ENCODE results near the gene SLC5A9.

SLC5A9 gene

DNA sequence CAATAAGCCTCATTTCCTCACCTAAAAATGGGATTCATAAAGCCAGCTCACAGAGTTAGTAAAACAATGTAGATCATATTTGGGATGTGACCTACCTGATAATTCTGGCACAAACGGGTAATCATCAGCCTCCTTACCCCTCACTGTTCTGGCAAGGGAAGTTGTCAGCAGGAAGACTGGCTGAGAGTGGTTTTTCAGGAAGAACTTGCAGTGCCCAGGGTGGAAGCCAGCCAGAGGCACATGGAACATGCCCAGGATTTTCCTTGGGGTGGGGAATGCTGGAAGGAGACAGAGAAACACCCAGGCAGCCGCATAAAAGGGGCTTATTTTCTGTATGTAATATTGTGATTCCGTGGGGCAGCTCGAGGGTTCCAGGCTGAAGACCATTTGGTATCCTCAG, 7.7 kb upstream of the SLC5A9 start:
- no peak for DNase-seq

DNA sequence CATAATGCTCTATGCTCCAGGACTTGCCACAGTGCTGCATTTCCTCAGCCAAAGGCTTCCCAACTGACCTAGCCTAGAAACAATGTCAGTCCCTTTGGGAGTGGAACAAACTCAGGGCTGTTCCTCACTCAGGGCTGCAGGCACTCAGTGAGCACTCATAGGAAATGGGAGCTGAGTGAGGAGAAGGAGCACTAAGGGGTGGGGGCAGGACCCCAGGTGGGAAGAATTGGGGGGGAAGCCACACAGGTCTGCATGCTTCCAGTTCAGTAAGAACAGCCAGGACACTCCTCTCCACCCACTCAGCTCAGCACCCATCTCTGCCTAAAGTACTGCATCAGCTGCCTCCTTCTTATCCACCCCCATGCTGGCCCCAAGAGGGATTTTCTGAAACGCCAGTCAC, 7.3 kb upstream of the SLC5A9 start:
- no peak for DNase-seq

DNA sequence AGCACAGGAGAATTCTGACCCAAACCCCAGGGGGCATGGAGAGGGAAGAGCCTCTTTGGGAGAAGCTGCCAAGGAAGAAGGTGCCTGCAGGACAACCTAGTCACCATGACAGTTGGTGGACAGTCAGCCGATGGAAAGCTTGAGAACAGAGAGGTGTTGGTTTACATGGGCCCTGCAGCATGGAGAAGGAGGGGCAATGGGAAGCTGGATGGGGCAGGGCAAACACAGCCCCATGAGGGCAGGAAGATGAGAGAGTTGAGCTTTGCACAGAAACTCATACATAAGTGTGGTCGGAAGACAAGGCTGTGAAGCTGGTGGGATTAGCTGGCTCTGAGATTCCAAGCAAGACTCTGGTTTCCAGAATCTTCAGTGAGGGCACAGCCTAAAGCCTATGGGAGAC, 6.6 kb upstream of the SLC5A9 start:
- no peak for DNase-seq

DNA sequence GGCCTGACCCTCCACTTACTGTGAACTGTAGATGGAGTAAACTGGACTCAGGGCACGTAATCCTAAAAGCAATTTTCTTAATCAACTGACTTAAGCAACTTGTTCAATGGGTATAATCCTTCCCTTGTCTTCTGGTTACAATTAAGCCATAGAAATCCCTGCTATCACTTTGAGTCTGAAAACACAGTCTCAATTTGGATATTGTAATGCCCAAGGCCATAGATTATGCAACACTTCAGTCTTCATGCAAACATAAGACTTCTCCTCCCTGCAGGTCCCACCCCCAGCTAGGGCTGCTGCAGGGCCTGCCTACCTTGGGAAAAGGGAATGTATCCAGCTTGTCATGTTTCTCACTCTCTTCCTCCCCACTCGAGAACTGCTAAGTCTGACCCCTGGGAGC, 6.2 kb upstream of the SLC5A9 start:
- no peak for DNase-seq

DNA sequence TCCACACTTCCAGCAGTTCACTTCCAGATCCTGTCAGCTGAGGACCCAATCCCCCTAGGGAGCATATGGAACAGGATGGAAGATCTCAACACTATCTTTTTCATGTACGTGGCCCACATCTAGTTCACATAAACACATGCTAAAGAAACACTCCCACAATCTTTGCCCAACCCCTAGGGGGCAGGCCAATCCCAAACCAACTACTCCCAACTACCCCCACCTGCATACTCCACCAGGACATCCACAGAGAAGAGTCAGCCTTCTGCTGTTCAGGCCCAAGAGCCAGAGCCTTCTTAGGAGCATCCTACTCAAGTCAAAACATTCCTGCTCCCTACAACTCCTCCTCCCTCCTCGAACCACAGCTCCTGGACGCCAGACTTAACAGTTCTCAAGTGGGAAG, 5.6 kb upstream of the SLC5A9 start:
- no peak for DNase-seq

DNA sequence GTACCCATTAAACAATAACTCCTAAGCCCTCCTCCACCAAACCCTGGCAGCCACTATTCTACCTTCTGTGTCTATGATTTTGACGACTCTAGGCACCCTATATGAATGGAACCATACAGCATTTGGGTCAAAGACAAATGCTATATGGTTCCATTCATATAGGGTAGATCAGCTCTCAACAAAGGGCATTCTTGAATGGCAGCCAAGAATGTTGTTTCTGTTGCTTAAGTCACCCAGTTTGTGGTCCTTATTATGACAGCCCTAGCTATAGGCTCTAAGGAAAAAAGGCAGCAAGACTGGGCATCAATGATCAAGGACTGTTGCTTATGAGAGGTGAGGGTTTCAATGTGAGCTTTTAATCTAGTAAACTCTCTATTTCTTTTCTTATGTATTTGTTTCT, 4.7 kb upstream of the SLC5A9 start:
- no peak for DNase-seq

DNA sequence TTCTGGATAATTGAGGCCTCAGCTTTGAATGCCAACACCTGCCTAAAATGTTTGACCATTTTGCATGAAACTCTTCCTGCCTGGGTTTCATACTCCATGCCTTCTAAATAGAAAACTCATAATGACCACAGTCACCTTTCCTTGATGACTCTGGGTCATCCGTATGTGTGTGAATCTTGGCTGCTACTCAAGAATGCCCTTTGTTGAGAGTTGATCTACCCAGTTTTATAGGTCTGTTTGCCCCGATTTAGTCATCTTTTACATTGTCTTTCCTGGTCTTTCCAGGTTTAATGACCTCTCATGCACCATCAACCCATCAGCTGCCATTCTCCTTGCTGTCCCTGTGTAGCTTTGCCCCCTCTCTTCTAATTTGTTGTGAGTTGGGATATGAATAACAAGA, 2.7 kb upstream of the SLC5A9 start:
- no peak for DNase-seq

DNA sequence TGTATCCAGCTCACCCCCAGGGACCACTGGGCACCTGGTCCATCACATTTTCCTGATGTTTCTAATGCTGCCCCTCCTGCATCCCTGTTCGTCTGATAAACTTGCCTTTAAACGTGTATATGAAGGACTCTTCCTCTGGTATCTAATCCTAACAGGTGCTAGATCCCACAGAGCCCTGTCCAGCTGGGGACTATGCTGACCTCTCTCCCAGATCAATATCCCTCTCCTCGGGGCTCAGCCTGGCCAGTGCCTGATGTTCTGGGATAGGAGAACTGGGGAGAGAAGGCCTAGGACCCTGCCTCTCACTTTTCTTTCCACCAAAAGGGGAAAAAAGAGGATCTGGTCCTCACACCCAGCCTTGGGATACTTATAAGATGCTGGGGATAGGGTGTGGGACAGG, 1.4 kb upstream of the SLC5A9 start:
- DNase-seq = no peak

DNA sequence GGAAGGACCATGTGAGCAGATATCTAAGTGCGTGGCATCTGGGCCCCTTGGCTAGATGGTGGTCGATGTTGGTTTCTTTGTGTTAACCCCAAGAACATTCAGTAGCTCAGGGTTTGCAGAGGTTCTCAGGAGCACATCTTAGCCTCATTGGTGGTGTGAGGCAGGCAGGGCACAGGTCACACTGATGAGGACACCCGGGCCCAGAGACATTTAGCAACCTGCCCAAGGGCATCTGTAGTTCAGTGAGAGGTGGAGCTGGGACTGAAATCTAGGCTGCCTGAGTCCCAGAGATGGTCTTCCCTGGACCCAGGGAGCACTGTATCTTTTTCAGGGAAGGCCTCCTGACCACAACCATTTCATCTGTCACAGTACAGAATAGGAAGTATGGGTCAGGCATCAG, 859 bp upstream of the SLC5A9 start:
- no peak for DNase-seq

DNA sequence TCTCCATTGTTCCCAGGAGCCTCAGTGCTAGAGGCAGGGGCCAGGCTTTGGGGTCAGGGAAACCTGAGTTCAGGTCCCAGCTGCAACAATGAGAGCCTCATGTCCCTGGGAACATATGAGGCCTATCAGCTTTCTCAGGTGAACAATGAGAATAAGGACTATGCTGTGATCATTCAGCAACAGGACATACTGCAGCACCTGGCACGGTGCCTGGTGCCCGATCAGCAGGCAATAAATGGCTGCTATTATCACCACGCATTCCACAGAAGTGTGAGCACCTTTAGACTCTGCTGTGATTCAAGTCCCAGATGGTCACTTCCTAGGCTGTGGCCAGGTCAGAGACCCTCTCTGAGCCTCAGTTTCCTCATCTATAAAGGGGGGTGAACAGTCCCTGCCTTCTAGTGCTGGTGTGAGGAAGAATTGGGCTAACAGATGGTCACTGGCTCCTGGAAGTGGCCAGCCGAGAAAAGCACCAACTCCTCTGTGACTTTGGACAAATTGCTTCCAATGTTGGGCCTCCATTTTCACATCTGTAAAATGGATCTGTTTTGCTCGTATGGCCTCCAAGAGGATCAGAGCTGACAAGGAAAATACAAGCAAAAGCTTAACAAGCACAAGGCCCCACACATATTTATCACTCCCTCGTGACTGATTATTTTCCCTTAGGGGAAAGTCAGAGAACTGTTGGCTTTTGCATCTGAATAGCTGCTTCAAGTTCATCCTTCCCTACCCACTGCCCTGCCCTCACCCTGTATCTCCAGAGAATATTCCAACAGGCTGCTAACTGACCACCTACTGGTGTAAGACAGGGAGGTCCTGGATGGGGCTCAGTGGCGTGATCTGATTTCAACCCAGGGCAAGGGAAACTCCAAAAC, 1.1 kb downstream of the SLC5A9 start:
- DNase-seq = no peak

DNA sequence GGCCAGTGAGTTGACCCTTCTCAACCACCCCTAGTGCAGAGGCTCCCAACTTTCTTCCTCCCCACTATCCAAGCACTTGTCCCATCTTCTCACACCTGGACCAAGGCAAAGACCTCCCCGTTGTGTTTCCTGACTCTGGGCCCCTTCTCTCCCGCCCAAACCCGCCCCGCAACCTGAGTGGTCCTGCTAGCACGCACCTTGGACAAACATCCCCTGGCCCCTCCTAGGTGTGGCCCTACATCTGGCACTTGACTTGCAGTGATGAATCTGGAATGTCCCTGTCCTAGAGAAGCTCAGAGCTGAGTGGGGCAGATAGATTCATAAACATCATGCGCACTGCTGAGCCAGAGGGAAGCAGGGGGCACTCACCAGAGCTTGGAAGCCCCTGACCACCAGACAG, 2.3 kb downstream of the SLC5A9 start:
- DNase-seq = no peak

DNA sequence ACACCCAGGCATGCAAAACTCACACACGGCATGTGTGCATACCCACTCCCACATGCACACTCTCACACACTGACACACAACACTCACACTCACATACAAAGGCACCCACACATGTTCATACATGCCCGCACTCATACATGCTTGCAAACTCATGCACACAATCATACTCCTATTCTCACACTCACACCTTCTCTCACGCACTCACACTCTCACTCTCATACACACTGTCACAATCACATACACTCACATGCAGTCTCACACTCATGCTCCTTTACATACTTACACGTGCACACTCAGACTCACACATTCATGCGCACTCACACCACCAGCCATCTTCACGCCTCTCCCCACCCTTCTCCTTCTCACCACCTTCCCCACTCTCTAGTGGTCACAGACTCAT, 3.1 kb downstream of the SLC5A9 start:
- DNase-seq = no peak

DNA sequence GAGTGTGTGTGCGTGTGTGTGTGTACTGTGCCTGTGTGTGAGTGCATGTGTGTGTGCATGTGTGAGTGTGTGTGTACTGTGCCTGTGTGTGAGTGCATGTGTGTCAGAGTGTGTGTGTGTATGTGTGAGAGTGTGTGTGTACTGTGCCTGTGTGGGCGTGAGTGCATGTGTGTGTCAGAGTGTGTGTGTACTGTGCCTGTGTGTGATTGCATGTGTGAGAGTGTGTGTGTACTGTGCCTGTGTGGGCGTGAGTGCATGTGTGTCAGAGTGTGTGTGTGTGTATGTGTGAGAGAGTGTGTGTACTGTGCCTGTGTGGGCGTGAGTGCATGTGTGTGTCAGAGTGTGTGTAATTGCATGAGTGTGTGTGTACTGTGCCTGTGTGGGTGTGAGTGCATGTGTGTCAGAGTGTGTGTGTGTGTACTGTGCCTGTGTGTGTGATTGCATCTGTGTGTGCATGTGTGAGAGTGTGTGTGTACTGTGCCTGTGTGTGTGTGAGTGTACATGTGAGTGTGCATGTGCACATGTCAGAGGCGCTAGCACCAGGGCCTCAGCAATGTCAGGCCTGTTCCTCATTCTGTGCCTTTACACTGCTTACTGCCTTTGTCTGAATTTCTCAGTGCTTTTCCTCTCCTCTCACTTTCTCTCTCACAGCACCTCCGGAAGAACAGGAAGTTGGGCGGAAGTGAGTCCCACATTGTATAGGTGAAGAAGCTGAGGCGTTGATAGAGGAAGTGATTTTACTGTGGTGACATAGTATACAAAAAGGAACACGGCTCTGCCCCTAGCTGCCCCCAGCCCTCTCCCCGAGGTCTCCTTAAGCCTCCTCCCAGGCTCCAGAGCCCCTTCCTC, 4.9 kb downstream of the SLC5A9 start:
- no peak for DNase-seq

DNA sequence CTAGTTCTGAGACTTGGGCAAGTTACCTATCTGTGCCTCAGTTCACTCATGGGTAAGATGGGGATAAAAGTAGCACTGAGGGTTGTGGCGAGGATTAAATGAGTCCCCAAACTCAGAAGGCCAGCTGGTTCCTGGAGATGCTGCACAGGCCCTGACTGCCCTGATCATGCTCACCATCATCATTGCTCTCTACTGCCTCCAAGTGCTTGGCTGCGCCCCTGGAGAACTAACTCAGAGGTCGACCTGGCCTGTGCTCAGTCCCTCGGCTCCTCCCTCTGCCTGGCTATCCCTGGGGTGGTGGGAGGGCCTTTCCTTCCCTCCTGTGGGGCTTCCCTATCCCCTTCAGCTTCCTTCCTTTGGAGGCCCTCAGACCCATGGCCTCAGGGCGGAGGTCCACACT, 5.6 kb downstream of the SLC5A9 start:
- DNase-seq = no peak

DNA sequence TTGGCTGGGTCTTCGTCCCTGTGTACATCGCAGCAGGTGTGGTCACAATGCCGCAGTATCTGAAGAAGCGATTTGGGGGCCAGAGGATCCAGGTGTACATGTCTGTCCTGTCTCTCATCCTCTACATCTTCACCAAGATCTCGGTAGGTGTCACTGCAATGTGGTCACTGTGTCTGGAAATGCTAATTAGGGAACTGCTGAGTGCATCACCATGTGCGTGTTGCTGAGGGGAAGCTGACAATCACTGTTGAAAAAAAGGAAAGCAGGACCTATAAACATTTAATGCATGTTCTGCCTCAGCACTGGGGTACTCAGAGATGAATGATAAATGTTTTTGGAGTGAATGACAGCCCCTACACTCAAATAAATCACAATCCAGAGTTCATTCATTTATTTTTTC, 6.8 kb downstream of the SLC5A9 start:
- no peak for DNase-seq

DNA sequence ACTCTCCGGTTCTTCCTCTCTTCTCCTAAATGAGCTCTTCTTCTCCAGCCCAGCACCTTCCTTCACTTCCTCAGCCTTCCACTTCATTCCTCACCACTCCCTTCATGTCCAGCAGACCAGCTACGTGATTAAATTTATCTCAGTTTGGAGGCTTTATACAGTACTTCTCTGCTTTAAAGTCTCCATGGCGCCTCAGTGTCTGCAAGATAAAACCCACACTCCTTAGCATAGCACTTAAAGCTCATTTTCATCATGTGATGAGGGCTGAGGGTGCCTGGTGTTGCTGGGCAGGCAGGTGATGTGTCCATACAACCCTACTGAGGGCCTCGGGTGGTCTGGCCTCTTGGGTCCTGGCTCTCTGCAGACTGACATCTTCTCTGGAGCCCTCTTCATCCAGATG, 7.7 kb downstream of the SLC5A9 start:
- DNase-seq = no peak

DNA sequence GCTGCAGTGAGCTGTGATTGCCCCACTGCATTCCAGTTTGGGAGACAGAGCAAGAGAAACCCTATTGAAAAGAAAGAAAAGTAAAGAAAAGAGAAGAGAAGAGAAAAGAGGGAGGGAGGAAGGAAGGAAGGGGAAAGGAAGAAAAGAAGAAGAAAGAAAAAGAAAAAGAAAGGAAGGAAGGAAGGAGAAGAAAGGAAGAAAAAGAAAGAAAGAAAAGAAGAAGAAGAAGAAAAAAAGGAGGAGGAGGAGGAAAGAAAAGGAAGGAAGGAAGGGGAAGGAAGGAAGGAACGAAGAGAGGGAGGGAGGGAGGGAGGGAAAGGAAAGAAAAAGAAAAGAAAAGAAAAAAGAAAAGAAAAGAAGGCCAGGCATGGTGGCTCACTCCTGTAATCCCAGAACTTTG, 10.2 kb downstream of the SLC5A9 start:
- no peak for DNase-seq

DNA sequence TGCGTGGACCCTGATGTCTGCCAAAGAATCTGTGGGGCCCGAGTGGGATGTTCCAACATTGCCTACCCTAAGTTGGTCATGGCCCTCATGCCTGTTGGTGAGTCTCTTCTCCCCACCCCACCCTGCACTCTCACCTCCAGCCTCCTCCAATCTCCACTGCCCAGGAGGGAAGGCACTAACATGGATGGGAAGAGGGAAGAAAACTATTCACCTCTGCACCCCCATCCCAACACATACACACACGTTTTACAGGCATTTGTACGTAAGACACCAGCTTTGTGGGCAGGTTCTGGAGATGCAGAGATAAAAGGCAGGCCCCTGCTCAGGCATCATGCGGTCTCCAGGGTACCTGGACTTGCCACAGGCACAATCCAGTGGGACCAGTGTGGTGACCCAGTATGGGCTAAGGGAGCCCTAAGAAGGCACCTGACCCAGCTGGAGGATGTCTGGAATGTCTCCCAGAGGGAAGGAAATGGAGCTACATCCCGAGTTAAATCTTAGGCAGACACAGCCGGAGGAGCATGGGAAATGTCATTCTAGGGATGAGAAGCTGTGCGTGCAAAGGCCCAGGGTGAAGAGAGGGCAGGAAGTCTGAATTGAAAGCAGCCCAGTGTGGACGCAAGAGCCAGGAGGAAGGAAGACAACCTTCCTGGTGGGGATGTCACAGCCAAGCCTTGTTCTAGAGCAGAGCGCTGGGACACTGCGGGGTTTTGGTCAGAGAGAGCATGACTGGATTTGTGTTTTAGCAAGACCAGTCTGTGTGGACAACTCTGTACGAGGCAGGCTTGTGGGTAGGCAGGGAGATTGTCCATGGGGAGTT, 11.4 kb downstream of the SLC5A9 start:
- no peak for DNase-seq

DNA sequence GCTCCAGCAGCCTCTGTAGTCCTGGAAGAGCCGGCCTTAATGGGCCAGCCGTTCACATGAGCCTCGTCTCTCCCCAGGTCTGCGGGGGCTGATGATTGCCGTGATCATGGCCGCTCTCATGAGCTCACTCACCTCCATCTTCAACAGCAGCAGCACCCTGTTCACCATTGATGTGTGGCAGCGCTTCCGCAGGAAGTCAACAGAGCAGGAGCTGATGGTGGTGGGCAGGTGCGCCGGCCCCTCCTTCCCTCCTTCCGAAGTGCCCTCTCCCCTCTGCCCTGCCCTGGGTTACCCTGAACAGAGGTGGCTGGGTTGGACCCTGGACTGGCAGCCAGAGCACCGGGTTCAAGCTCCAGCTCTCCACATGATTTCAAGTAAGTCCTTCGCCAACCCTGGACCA, 13.1 kb downstream of the SLC5A9 start:
- no peak for DNase-seq

DNA sequence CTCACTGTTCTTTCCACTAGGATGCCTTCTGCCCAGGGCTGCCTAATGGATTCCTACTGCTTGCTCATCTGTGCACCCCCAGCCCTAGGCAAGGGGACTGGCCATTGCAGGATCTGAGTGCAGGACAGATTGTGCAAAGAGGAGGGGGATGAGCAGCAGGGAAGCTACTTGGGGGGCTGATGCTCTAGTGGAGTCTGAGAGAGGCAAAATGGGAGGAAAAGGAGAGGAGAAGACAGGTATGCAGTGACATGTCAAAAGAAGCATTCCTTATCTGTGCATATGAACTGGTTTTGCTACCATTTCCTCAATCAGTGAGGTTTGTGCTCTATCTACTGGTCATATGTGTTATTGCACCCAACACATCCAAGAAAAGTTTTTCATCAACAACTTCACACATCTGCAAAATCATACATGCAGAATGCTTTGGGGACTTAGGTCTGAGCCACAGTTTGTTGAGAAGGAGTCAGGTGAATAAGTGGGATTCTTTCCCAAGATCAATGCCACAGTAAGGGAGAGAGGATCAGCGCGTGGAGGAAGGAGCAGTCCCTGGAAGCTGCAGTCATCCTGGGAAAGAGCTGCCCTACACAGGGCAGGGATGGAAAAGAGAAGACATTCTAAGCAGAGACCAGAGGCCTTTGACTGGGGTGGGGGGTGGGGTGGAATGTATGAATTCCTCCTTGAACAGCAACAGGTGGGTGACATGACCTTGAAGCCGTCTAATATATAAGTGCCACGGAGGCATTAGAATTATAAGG, 14.4 kb downstream of the SLC5A9 start:
- DNase-seq = no peak

DNA sequence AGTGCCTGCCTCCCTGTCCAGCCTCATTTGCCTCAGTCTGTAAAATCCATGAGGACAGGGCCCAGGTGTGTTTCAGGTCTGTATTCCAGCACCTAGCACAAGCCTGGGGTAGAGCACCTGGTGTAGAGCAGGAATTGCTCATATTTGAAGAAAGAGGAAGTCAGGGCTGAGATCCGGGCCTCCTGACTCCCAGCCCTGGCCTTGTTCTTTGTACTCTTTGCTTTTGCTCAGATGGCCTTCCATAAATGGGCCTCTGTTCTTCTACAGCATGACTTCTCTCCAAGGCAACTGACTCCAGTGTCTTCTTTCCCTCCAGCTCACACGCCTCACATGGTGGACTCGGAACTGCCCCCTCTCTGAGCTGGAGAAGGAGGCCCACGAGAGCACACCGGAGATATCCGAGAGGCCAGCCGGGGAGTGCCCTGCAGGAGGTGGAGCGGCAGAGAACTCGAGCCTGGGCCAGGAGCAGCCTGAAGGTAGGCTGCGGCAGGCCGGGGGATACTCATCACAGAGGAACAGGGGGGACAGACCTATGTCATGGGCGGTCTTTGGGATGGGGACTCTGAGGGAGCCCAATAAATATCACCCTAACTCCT, 19.7 kb downstream of the SLC5A9 start:
- no peak for DNase-seq

DNA sequence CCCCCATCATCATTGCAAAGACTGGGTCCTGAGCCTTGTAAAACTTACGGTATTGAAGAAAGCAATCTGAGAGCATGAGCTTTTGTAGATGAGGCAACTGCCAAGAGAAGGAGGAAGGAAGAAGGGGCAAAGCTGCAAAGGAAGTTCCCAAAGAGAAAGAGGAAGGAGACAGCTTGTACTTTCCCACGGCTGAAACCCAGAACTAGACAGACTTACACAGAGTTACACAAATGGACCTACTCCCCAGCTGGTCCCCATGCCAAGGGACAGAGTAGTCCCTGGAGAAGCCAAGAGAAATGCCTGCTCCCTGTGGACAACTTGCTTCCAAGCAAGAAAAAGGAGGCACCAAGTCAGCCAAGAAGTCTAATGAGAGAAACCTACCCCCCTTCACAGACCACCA, 22.6 kb downstream of the SLC5A9 start:
- DNase-seq = no peak
